HCT116 (cell line): ENCODE results near the gene ADAMTS6. TPM values are rescaled to one million over a fixed set of nuclear protein-coding genes. Genes with fewer than 3 reads are reported as not detected.

Experiments used
- ATAC-seq: fragments of 200-7000 bp; cut with Tn5 transposase; 2 replicates; pipeline ENCODE4 v1.9.1; 2020; ENCODE audit warnings: mild to moderate bottlenecking, moderate library complexity
- BruUV-seq: library from RNA; stranded (reverse); fragments of 400-500 nt; replicated peaks from 2 replicates; lab custom pipeline; 2021; lab: Mats Ljungman, UMichigan
- CTCF ChIA-PET: fragments of 300-600 bp; sonication (Branson Sonifier 250); formaldehyde crosslinking; loops from one replicate; lab custom pipeline; 2021; ENCODE audit warnings: antibody characterized with exemption; lab: Charles Lee
- POLR2A ChIA-PET: fragments of 300-600, 350-600 bp; sonication (Branson Sonifier 250); formaldehyde crosslinking; loops from one replicate; lab custom pipeline; 2021; ENCODE audit warnings: antibody characterized with exemption; lab: Charles Lee
- RAD21 ChIA-PET, 2 experiments: fragments of 300-600 bp; sonication (Branson Sonifier 250); formaldehyde crosslinking; loops; one replicate each; lab custom pipeline; 2023; ENCODE audit warnings: low total read pairs in 2 of 2; ENCODE audit not compliant: uncharacterized antibody in 2 of 2, unreplicated experiment in 2 of 2, low non-redundant PET in 1 of 2; lab: Charles Lee
- DNase-seq: peaks from one replicate; pipeline ENCODE4 v3.0.0-alpha.2; 2010; ENCODE audit warnings: low read depth, low spot score
- H2AFZ ChIP-seq: fragments of 200-600 bp; shearing (Covaris generic), sonication (generic); 2 replicates; pipeline ENCODE4 v1.6.1; 2017; ENCODE audit warnings: low read depth, mixed run types, mixed read lengths, antibody characterized with exemption, low read length; ENCODE audit not compliant: poor library complexity, severe bottlenecking
- H3K27ac ChIP-seq: 2 replicates; pipeline ENCODE4 v1.5.1; 2012; ENCODE audit warnings: low read depth, low read length
- H3K27me3 ChIP-seq: fragments of 200-600 bp; sonication (generic); 2 replicates; pipeline ENCODE4 v1.6.1; 2016; ENCODE audit warnings: mixed run types, low read length, mixed read lengths; ENCODE audit not compliant: insufficient read depth
- H3K36me3 ChIP-seq, 2 experiments: fragments of 200-500 bp in 1 of 2; fragments of 200-600 bp in 1 of 2; sonication (Bioruptor generic) in 1 of 2; sonication (generic) in 1 of 2; 2 replicates each; pipeline versions ENCODE4 v1.5.1 to v1.6.1; 2014 to 2016; ENCODE audit warnings: low read length in 2 of 2, inconsistent platforms in 1 of 2, mixed read lengths in 1 of 2, mixed run types in 1 of 2; ENCODE audit not compliant: insufficient read depth in 2 of 2, control insufficient read depth in 1 of 2
- H3K4me1 ChIP-seq, 2 experiments: fragments of 200-600 bp in 1 of 2; sonication (generic) in 1 of 2; 2 replicates each; pipeline versions ENCODE4 v1.5.1 to v1.6.1; 2012 to 2017; ENCODE audit warnings: low read length in 2 of 2, inconsistent platforms in 1 of 2, mild to moderate bottlenecking in 1 of 2, mixed read lengths in 1 of 2, mixed run types in 1 of 2, moderate library complexity in 1 of 2; ENCODE audit not compliant: insufficient read depth in 2 of 2, control insufficient read depth in 1 of 2
- H3K4me2 ChIP-seq: fragments of 200-600 bp; sonication (generic); 2 replicates; pipeline ENCODE4 v1.6.1; 2017; ENCODE audit warnings: mixed run types, low read length, mixed read lengths
- H3K4me3 ChIP-seq, 2 experiments: fragments of 200-600 bp in 1 of 2; sonication (generic) in 1 of 2; replicated peaks in 1 of 2; 2 replicates each; pipeline ENCODE4 v1.5.1; 2011 to 2016; ENCODE audit warnings: low read length in 2 of 2, control low read depth in 1 of 2, low read depth in 1 of 2, mild to moderate bottlenecking in 1 of 2, mixed read lengths in 1 of 2, mixed run types in 1 of 2
- H3K79me2 ChIP-seq: fragments of 200-600 bp; sonication (generic); 2 replicates; pipeline ENCODE4 v1.6.1; 2017; ENCODE audit warnings: mild to moderate bottlenecking, mixed run types, low read length, moderate library complexity, mixed read lengths; ENCODE audit not compliant: insufficient read depth
- H3K9ac ChIP-seq: fragments of 200-600 bp; sonication (generic); 2 replicates; pipeline ENCODE4 v1.6.1; 2016; ENCODE audit warnings: low read length, mixed read lengths
- H3K9me2 ChIP-seq: fragments of 200-600 bp; sonication (generic), shearing (Covaris generic); 2 replicates; pipeline ENCODE4 v1.6.1; 2017; ENCODE audit warnings: mixed run types, mild to moderate bottlenecking, moderate library complexity; ENCODE audit not compliant: insufficient read depth
- H3K9me3 ChIP-seq, 2 experiments: fragments of 200-500 bp in 1 of 2; fragments of 200-600 bp in 1 of 2; sonication (Bioruptor generic) in 1 of 2; sonication (generic) in 1 of 2; 2 replicates each; pipeline ENCODE4 v1.6.1; 2014 to 2017; ENCODE audit warnings: low read length in 2 of 2, mixed read lengths in 2 of 2, inconsistent platforms in 1 of 2, low read depth in 1 of 2, mild to moderate bottlenecking in 1 of 2, mixed run types in 1 of 2, moderate library complexity in 1 of 2; ENCODE audit not compliant: control insufficient read depth in 1 of 2, insufficient read depth in 1 of 2
- H4K20me1 ChIP-seq: fragments of 200-600 bp; sonication (generic), shearing (Covaris generic); 2 replicates; pipeline ENCODE4 v1.6.1; 2017; ENCODE audit warnings: mixed run types, mild to moderate bottlenecking, moderate library complexity; ENCODE audit not compliant: insufficient read depth
- CBX3 ChIP-seq: IDR thresholded peaks from 2 replicates; pipeline ENCODE4 v1.6.1; 2012; ENCODE audit warnings: low read depth
- CEBPB ChIP-seq: IDR thresholded peaks from 2 replicates; pipeline ENCODE4 v1.6.1; 2012; ENCODE audit warnings: low read depth
- ELF1 ChIP-seq: IDR thresholded peaks from 2 replicates; pipeline ENCODE4 v1.6.1; 2012; ENCODE audit warnings: low read depth, borderline replicate concordance
- EZH2 ChIP-seq: fragments of 200-600 bp; sonication (generic); IDR thresholded peaks from 2 replicates; pipeline ENCODE4 v1.6.1; 2017; ENCODE audit warnings: antibody characterized with exemption, mixed run types
- EZH2phosphoT487 ChIP-seq: fragments of 200-600 bp; IDR thresholded peaks from 2 replicates; pipeline ENCODE4 v1.6.1; 2018; ENCODE audit warnings: antibody characterized with exemption, borderline replicate concordance
- FOSL1 ChIP-seq: IDR thresholded peaks from 2 replicates; pipeline ENCODE4 v1.6.1; 2012; ENCODE audit warnings: low read depth
- POLR2A ChIP-seq: IDR thresholded peaks from 2 replicates; pipeline ENCODE4 v1.7.0; 2011; ENCODE audit warnings: borderline replicate concordance; ENCODE audit not compliant: insufficient read depth, insufficient read length; ENCODE audit errors: extremely low read depth
- POLR2AphosphoS5 ChIP-seq: IDR thresholded peaks from 2 replicates; pipeline ENCODE4 v1.6.1; 2011; ENCODE audit warnings: mild to moderate bottlenecking, low read depth, low read length, moderate library complexity
- RAD21 ChIP-seq: IDR thresholded peaks from 2 replicates; pipeline ENCODE4 v1.6.1; 2012; ENCODE audit warnings: low read depth, mild to moderate bottlenecking
- REST ChIP-seq: IDR thresholded peaks from 2 replicates; pipeline ENCODE4 v1.6.1; 2012; ENCODE audit warnings: low read depth
- SIN3A ChIP-seq: IDR thresholded peaks from 2 replicates; pipeline ENCODE4 v1.6.1; 2012; ENCODE audit warnings: low read depth
- SP1 ChIP-seq: IDR thresholded peaks from 2 replicates; pipeline ENCODE4 v1.6.1; 2012; ENCODE audit warnings: low read depth
- SRF ChIP-seq: IDR thresholded peaks from 2 replicates; pipeline ENCODE4 v1.6.1; 2012; ENCODE audit warnings: low read depth
- TCF7L2 ChIP-seq: IDR thresholded peaks from 2 replicates; pipeline ENCODE4 v1.7.0; 2011; ENCODE audit warnings: borderline replicate concordance, inconsistent platforms; ENCODE audit not compliant: insufficient read depth, insufficient read length; ENCODE audit errors: extremely low read depth
- YY1 ChIP-seq: IDR thresholded peaks from 2 replicates; pipeline ENCODE4 v1.6.1; 2011; ENCODE audit warnings: low read length, low read depth, moderate library complexity, mild to moderate bottlenecking; ENCODE audit not compliant: insufficient replicate concordance; ENCODE audit errors: extremely low read depth
- ZBTB33 ChIP-seq: IDR thresholded peaks from 2 replicates; pipeline ENCODE4 v1.6.1; 2011; ENCODE audit warnings: mild to moderate bottlenecking, low read length, moderate library complexity; ENCODE audit not compliant: insufficient replicate concordance; ENCODE audit errors: extremely low read depth
- ZFX ChIP-seq: fragments of 450-650 bp; IDR thresholded peaks from 2 replicates; pipeline ENCODE4 v1.6.1; 2017
- ZNF274 ChIP-seq: fragments of 200-500 bp; sonication (Bioruptor generic); IDR thresholded peaks from 2 replicates; pipeline ENCODE4 v1.6.1; 2014; ENCODE audit warnings: mild to moderate bottlenecking, low read depth, low read length, inconsistent platforms
- intact Hi-C: fragments of 100-400 bp; cut with micrococcal nuclease; formaldehyde crosslinking; loops from 2 replicates; pipeline ENCODE4 v1.10.0; 2022
- total RNA-seq: library from RNA; stranded (reverse); gene quantifications from one replicate; pipeline ENCODE4 v1.2.1, GENCODE V29; 2021; ENCODE audit not compliant: unreplicated experiment
- TF ChIP-seq, protein P1 (sequence below), 3 experiments: fragments of 200-600 bp in 1 of 3; sonication (generic) in 1 of 3; IDR thresholded peaks in 2 of 3; conservative IDR thresholded peaks in 1 of 3; 2 replicates each; pipeline ENCODE4 v1.5.1; 2012 to 2017; ENCODE audit warnings: low read depth in 2 of 3, low read length in 2 of 3, antibody characterized with exemption in 1 of 3, borderline replicate concordance in 1 of 3, control low read depth in 1 of 3, mild to moderate bottlenecking in 1 of 3, mixed read lengths in 1 of 3, mixed run types in 1 of 3, moderate library complexity in 1 of 3; ENCODE audit not compliant: insufficient read depth in 1 of 3
- TF ChIP-seq, protein P2 (sequence below): IDR thresholded peaks from 2 replicates; pipeline ENCODE4 v1.6.1; 2012

Gene ADAMTS6
- total RNA-seq, 1 experiment from 2014 or later = 0.93 TPM

DNA sequence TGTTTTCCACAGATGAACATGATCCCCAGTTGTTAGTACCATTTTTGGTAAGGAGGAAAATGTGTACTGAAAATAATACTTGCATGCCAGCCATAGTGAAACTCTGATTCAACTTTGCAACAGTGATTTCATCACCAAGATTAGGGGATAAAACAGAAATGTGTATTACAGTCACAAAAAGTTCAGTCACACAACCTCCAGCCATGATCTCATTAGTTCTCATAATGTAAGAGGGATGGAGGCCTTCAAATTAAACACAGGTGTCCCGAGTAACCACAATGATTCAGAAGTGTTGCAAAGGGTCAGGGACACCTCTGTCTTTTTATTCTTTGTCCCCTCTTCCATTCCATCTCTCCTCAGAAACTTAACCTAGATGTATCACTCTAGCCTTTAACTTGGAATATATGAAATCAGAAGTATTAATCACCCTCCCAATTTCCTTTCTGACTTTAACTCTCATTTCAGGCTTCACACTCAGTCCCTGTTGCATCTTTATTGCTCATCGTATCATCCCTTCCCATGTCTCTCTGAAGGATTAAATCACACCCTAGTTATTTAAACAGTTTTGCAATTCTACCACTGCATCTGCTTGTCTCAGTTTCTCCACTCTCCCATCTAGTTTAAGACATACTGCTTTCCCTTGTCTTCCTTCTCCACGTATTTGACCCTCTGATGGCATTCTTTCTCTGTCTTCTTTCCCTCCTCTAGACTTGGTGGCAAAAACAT, 291.2 kb downstream of the ADAMTS6 start:
- ATAC-seq (no peak), DNase-seq (no peak)
- Histone ChIP-seq H2AFZ (no peak overlapping the region), H3K9ac (no peak overlapping the region), H3K9me3 (no peaks in the 10 kb centered on the region), H3K4me3 (no peak overlapping the region), H3K4me1 (no peaks in the 10 kb centered on the region), H4K20me1 (no peaks in the 10 kb centered on the region), H3K4me2 (no peak overlapping the region), H3K27me3 (no peaks in the 10 kb centered on the region), H3K27ac (no peak overlapping the region), H3K9me2 (no peaks in the 10 kb centered on the region), H3K79me2 (no peaks in the 10 kb centered on the region), H3K36me3 (no peaks in the 10 kb centered on the region)
- TF ChIP-seq, protein P1, sequence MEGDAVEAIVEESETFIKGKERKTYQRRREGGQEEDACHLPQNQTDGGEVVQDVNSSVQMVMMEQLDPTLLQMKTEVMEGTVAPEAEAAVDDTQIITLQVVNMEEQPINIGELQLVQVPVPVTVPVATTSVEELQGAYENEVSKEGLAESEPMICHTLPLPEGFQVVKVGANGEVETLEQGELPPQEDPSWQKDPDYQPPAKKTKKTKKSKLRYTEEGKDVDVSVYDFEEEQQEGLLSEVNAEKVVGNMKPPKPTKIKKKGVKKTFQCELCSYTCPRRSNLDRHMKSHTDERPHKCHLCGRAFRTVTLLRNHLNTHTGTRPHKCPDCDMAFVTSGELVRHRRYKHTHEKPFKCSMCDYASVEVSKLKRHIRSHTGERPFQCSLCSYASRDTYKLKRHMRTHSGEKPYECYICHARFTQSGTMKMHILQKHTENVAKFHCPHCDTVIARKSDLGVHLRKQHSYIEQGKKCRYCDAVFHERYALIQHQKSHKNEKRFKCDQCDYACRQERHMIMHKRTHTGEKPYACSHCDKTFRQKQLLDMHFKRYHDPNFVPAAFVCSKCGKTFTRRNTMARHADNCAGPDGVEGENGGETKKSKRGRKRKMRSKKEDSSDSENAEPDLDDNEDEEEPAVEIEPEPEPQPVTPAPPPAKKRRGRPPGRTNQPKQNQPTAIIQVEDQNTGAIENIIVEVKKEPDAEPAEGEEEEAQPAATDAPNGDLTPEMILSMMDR (IDR thresholded peaks at IDR 0.05 in 2 of 3, conservative IDR thresholded peaks at IDR 0.05 in 1 of 3; ENCODE audit: borderline replicate concordance in 1 of 3, insufficient read depth in 1 of 3, low read depth in 2 of 3, low read length in 2 of 3) = no peak
- TF ChIP-seq RAD21 (no peak), CBX3 (no peak), POLR2AphosphoS5 (no peak), CEBPB (no peak), YY1 (no peak), TCF7L2 (no peak), SIN3A (no peak), SP1 (no peak), ELF1 (no peak), FOSL1 (no peak), POLR2A (no peak), EZH2phosphoT487 (no peak), REST (no peak), SRF (no peak), ZNF274 (no peak), EZH2 (no peak), ZFX (no peak), ZBTB33 (no peak)
- TF ChIP-seq, protein P2, sequence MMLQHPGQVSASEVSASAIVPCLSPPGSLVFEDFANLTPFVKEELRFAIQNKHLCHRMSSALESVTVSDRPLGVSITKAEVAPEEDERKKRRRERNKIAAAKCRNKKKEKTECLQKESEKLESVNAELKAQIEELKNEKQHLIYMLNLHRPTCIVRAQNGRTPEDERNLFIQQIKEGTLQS = no peak
- intact Hi-C loops = no loop called here
- POLR2A ChIA-PET = no interaction called here
- no TSS peak for BruUV-seq
- RAD21 ChIA-PET = no interaction called here
- CTCF ChIA-PET = no interaction called here
